HG02623 (cell line): Measurements from ENCODE around the gene PHF19.
A peak's percentile ranks its signal among the peaks of the same experiment; 100 is the strongest.

Source experiments
- ATAC-seq: cut with Tn5 transposase; IDR thresholded peaks from one replicate; pipeline ENCODE4 v1.9.1; 2021; ENCODE audit warnings: moderate library complexity; ENCODE audit not compliant: unreplicated experiment

The PHF19 gene

GRCh38 chr9:120855827-120856670 is 20.9 kb downstream of the PHF19 start:
- ATAC-seq, result no peak

GRCh38 chr9:120854596-120855327 is 22.2 kb downstream of the PHF19 start:
- no peak for ATAC-seq

GRCh38 chr9:120853198-120853597 is 23.8 kb downstream of the PHF19 start:
- no peak for ATAC-seq

- ATAC-seq, result no peak
These were observed 24.6 kb downstream of the PHF19 start for GRCh38 chr9:120852240-120853010.

- no peak for ATAC-seq
These were observed 25.5 kb downstream of the PHF19 start for GRCh38 chr9:120851449-120851848.

- ATAC-seq, result no peak
These were observed 26.7 kb downstream of the PHF19 start for GRCh38 chr9:120850315-120850714.

- no peak for ATAC-seq
These were observed 30.1 kb downstream of the PHF19 start for GRCh38 chr9:120846906-120847305.

GRCh38 chr9:120846251-120846889 is 30.6 kb downstream of the PHF19 start:
- ATAC-seq, result no peak

GRCh38 chr9:120845255-120845654 is 31.7 kb downstream of the PHF19 start:
- no peak for ATAC-seq

GRCh38 chr9:120842685-120843485 is 34.1 kb downstream of the PHF19 start, which contains the start of gene PSMD5:
TSS of gene PSMD5 (minus strand) at chr9:120842922. CDS start at chr9:120842909, 13 bp downstream.
- peak; percentile 98 for ATAC-seq

- no peak for ATAC-seq
These were observed 34.9 kb downstream of the PHF19 start for GRCh38 chr9:120841930-120842684.

GRCh38 chr9:120839146-120839545 is 37.8 kb downstream of the PHF19 start:
- ATAC-seq, result no peak

- no peak for ATAC-seq
These were observed 39.1 kb downstream of the PHF19 start for GRCh38 chr9:120837921-120838320.

GRCh38 chr9:120833325-120833724 is 43.7 kb downstream of the PHF19 start:
- ATAC-seq, result no peak

- ATAC-seq, result no peak
These were observed 44.2 kb downstream of the PHF19 start for GRCh38 chr9:120832807-120833206.

- no peak for ATAC-seq
These were observed 46.1 kb downstream of the PHF19 start for GRCh38 chr9:120830865-120831264.

GRCh38 chr9:120830151-120830550 is 46.8 kb downstream of the PHF19 start:
- no peak for ATAC-seq

GRCh38 chr9:120829650-120830049 is 47.3 kb downstream of the PHF19 start:
- ATAC-seq, result no peak

- no peak for ATAC-seq
These were observed 56.9 kb downstream of the PHF19 start for GRCh38 chr9:120820095-120820494.
